Measurements from ENCODE around the gene PPM1G. TPM values are rescaled to one million over a fixed set of nuclear protein-coding genes. Genes with fewer than 3 reads are reported as not detected.
A peak's percentile ranks its signal among the peaks of the same experiment; 100 is the strongest.
"Not testable (repeated sequence)": the region's sequence is repeated elsewhere in the genome, so short reads cannot be mapped to it uniquely, and the experiment has no call there.

Gene PPM1G
- total RNA-seq, 1 donor from 2014 or later = 56.7 TPM

DNA sequence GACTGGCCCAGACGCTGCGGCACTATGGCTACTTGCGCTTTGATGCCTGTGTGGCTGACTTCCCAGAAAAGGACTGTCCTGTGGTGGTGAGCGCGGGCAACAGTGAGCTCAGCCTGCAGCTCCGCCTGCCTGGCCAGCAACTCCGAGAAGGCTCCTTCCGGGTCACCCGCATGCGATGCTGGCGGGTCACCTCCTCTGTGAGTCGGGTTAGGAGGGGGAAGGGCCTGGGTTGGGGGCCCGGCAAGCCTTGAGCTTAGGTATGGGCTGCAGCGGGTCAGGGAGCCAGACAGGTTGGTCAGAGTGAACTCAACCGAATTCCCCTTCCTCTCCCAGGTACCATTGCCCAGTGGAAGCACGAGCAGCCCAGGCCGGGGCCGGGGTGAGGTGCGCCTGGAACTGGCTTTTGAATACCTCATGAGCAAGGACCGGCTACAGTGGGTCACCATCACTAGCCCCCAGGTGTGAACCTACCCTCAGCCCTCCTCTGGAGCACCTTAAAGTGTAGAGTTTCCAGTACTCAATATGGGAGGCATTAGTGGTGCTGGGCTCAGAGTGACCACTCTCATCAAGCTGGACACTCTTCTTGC is 33.8 kb downstream of the PPM1G start:
- DNase-seq (ENCODE audit: low spot score) = no peak

DNA sequence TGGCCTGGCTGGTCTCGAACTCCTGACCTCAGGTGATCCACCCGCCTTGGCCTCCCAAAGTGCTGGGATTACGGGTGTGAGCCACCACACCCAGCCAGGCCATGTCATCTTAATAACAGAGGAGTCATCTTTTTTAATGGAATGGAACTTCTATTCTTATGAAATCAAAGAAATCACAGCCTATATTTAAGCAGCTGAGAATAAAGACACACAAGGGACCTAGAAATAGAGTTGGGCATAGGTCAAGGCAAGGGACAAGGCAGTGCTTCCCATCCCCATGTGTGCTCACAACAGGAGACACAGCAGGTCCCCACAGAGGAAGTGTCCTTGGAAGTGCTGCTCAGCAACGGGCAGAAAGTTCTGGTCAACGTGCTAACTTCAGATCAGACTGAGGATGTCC is 35.8 kb downstream of the PPM1G start:
- no peak for DNase-seq (ENCODE audit: low spot score)

GRCh38 chr2:27372937-27373336 is 36.5 kb downstream of the PPM1G start:
- no peak for DNase-seq (ENCODE audit: low spot score)

DNA sequence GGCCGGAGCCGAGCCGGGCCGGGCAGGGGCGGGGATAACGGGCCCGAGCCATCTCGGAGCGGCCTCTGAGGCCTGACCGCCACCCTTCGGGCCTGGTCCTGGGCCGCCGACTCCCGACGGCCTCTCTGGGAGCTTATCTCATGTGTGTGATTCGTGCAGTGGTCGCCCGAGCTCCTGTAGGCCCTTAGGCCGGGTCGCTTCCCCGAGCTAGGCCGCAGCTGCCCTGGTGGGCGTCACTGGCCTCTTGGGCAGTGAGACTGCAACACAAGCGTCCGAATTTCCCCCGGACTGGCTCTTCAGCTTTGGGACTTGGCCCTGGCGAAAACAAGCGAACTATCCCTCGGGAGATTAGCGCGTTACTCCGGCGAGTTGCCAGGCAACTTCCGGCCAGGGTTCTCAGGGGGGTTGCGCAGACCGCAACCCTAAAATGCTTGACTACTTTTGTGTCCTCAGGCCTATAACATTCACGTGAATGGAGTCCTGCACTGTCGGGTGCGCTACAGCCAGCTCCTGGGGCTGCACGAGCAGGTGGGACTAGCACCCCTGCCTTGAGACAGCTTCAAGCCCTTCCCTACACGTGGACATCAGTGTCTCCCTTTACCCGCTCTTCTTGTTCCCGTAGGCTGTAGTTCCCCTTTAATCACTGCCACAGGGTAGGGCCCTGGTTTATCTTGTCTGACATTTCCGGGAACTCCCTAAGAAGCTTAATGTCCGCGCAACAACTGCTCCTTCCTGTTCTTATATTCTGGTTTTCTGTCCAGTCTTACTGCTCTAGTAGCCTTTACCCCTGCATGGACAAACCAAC is 38.4 kb downstream of the PPM1G start:
- DNase-seq (ENCODE audit: low spot score) = no peak

DNA sequence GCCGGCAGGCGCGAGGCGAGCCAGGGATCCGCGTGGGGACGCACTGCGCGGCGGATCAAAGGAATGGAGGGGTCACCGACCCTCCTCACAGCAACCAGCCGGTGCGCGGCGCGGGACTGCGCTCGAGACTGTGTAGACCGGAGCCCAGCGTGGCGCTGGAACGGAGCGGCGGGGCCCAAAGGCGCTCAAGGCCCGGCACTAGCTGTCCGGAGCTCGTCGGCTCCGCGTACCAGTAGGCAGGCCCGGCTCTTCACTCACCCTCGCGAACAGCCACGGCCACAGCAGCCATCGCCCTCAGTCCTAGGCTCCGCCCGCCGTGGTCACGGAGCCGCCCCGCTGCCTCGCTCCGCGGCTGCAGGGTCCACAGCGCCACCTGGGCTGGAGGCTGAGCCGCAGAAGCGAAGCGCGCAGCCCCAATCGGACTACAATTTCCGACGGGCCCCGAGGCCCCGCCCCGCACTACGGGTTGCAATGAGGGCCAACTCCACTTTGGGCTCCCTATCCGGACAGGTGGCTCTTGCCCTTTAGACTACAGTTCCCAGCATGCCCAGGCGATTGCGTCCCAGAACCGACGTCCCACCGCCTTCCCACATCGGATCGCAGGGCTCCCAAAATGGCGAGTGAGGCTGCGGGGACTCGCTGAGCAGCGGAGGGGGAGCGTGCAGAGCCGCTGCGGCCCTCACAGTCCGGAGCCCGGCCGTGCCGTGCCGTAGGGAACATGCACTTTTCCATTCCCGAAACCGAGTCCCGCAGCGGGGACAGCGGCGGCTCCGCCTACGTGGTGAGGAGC is 39.2 kb downstream of the PPM1G start, which contains the start of the genes EIF2B4 and SNX17:
EIF2B4 (minus strand) TSS at position 313 of the 790 bp plus-strand sequence; CDS start at position 289, 24 bp downstream.
SNX17 (plus strand) TSS at position 591 of the 790 bp plus-strand sequence; CDS start at position 719, 128 bp downstream.
- DNase-seq (ENCODE audit: low spot score) = peak; percentile 100

GRCh38 chr2:27369471-27370025 is 39.8 kb downstream of the PPM1G start:
- DNase-seq (ENCODE audit: low spot score) = no peak

GRCh38 chr2:27363933-27364332 is 45.5 kb downstream of the PPM1G start:
- no peak for DNase-seq (ENCODE audit: low spot score)

DNA sequence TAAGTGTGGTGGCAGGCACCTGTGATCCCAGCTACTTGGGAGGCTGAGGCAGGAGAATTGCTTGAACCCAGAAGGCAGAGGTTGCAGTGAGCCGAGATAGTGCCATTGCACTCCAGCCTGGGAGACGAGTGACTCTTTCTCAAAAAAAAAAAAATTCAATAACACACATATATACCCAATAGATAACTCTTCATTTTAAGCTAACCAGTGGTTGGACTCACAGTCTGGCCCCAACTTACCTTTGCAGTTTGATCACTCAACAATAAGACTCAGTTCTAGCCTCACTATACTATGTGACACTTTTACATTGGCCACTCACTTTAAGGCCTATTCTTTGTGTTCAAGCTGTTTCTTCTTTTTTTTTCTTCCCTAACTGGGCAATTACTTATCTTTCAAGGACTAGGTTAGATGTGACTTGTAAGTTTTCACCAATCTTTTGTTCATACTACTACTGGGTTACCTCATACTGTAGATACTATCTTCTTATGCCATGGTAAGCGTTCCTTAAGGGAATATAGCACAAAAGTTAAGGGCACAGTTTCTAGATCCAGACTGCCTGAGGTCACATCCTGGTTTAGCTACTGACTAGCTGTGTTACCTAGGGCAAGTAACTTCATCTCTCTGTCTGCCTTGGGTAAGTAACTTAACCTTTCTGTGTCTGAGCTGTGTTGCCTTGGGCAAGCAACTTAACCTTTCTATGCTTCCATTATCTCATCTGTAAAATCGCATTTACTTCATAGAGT is 46.5 kb downstream of the PPM1G start:
- no peak for DNase-seq (ENCODE audit: low spot score)

GRCh38 chr2:27356382-27357181 is 52.8 kb downstream of the PPM1G start, which contains the start of gene GTF3C2:
Gene GTF3C2 (minus strand): TSS chr2:27356764. CDS start chr2:27343554, 13,210 bp downstream.
- peak; percentile 94 for DNase-seq (ENCODE audit: low spot score)

- peak; percentile 24 for DNase-seq (ENCODE audit: low spot score)
These were observed 53.4 kb downstream of the PPM1G start for GRCh38 chr2:27356056-27356381.

GRCh38 chr2:27354597-27354927 is 54.8 kb downstream of the PPM1G start:
- no peak for DNase-seq (ENCODE audit: low spot score)

DNA sequence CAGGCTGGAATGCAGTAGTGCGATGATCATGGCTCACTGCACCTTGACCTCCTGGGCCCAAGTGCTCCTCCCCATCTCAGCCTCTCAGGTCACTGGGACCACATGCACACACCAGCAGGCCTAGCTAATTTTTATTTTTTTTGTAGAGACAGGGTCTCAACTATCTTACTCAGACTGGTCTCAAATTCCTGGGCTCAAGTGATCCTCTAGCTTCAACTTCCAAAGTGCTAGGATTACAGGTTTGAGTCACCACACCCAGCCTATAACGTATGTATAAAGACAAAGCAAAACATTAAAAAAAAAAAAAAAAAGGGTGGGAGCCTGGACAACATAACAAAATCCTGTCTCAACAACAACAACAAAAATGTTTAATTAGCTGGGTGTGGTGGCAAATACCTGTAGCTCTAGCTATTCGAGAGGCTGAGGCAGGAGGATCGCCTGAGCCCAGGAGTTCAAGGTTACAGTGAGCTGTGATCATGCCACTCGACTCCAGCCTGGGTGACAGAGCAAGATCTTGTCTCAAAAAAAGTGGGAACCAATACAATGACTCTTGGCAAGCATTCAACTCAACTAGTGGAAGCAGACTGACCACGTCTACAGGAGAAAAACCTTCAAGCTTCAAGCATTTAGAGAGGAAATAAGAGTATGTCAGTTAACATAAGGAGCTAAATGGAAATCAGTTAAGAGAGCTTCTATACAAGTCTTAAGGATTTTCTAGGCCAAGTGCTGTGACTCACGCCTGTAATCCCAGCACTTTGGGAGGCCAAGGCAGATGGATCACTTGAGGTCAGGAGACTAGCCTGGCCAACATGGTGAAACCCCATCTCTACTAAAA is 55.4 kb downstream of the PPM1G start:
- no peak for DNase-seq (ENCODE audit: low spot score)

- DNase-seq (ENCODE audit: low spot score) = not testable (repeated sequence)
These were observed 56.0 kb downstream of the PPM1G start for GRCh38 chr2:27353386-27353761.

DNA sequence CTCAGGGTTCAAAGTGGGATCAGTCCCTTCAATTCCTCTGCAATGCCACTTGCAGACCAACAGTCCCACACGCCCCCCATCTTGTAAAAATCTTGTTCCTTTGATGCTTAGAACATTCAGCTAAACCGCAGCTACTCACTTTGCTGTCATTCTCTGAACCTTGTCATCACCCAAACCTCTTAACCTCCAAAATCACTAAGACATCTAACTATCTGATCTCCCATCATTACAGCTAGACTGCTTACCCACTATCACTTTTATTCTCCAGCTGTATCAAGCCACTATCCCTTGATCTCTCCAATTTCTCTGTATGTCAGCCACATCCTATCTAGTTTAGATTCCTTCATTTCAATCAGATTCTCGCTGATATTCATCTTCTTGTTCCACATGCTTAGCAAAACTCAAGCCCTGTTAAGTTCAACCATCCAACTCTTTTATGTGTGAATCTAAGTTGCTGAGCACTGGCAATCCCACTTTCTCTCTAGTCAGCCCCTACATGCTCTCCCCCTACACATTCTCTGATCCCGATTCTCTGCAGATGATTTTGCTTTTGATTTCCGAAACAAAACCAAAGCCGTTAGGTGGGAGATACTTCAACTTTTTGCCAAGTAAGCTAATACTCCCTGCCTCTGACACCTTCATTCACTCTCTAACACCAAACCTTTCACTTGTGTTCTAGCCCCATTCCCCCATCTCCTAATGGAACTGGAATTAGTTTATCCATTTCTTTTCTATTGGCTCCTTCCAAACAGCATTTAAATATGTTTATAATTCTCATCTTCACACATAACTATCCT is 57.4 kb downstream of the PPM1G start:
- no peak for DNase-seq (ENCODE audit: low spot score)

GRCh38 chr2:27350106-27350693 is 59.2 kb downstream of the PPM1G start:
- no peak for DNase-seq (ENCODE audit: low spot score)

- DNase-seq (ENCODE audit: low spot score) = no peak
These were observed 61.8 kb downstream of the PPM1G start for GRCh38 chr2:27347641-27348040.

DNA sequence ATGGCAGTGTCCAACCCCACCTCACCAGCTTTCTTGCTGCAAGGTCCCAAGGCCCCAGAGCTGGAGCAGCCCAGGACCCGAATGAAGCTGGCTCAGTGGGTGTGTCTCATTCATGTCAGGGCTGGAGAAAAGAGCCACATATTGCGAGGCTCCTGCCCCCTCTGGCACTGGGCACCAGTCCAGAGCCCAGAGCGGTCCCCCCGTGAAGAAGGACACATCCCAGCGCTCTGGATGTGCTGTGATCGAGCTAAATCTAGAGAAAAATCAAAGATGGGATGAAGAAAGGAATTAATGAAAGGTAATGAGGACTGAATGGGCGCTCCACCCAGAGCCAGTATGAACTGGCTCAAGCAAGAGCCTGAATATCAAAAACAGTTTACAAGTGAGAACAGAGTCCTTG is 73.2 kb downstream of the PPM1G start:
- no peak for DNase-seq (ENCODE audit: low spot score)

DNA sequence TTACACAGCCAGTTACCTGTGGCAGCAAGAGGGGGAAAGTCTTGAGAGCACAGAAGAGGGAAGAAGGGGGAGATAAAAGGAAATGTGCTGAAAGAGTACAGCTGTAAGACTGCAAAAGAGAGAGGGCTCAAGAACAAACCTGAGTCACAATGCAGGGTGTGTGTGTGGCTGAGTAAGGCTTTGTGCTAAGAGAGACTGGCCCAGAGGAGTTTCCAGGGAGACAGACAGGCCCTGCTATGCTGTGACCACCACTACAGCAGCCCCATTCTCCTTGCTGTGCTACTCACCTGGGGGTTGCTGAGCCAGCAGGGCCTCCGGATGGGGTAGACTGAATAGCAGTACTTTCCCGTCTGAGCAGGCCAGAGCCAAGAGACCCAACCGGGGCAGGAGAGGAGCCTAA is 74.1 kb downstream of the PPM1G start:
- no peak for DNase-seq (ENCODE audit: low spot score)

All from mucosa of gallbladder (tissue), 1 donor.